GM08714 (cell line): Measurements from ENCODE around the gene TBC1D16.

Experiments
- H3K4me3 ChIP-seq: fragments of 200-500 bp; sonication (Bioruptor generic); 2 replicates; pipeline ENCODE4 v1.5.1; 2014; ENCODE audit warnings: mild to moderate bottlenecking, low read length, inconsistent platforms
- ZNF274 ChIP-seq: IDR thresholded peaks from 2 replicates; pipeline ENCODE4 v1.6.1; 2012; ENCODE audit warnings: mild to moderate bottlenecking, low read depth, low read length

Gene TBC1D16

GRCh38 chr17:80035937-80036714 lies 454 bp upstream of the TBC1D16 start, which contains the start of gene CCDC40:
CCDC40 (plus strand) TSS chr17:80036642; CDS start chr17:80036663, 21 bp downstream.
- peak within 1 kb of the TSS; percentile 43 for H3K4me3 ChIP-seq

GRCh38 chr17:80034791-80035686 lies 633 bp downstream of the TBC1D16 start:
- peak overlapping the region; percentile 23 for H3K4me3 ChIP-seq
- no peak for TF ChIP-seq ZNF274

More at GRCh38 chr17:80035937-80036714, 454 bp upstream of the TBC1D16 start, which contains the start of gene CCDC40:
- no peak for TF ChIP-seq ZNF274

GRCh38 chr17:80033840-80034239 lies 1.8 kb downstream of the TBC1D16 start:
- TF ChIP-seq ZNF274, result no peak
- H3K4me3 ChIP-seq, result no peak overlapping the region

- no peak for TF ChIP-seq ZNF274
- no peak overlapping the region for H3K4me3 ChIP-seq
Observed at GRCh38 chr17:80032614-80033171, 3.0 kb downstream of the TBC1D16 start.

GRCh38 chr17:80031691-80032430 lies 3.8 kb downstream of the TBC1D16 start:
- no peak for TF ChIP-seq ZNF274
- no peak overlapping the region for H3K4me3 ChIP-seq

- TF ChIP-seq ZNF274, result no peak
- no peak overlapping the region for H3K4me3 ChIP-seq
Observed at GRCh38 chr17:80030730-80031410, 4.8 kb downstream of the TBC1D16 start.

GRCh38 chr17:80029258-80029974 lies 6.3 kb downstream of the TBC1D16 start:
- H3K4me3 ChIP-seq, result no peak overlapping the region
- TF ChIP-seq ZNF274, result no peak

GRCh38 chr17:80028030-80028429 lies 7.6 kb downstream of the TBC1D16 start:
- no peak overlapping the region for H3K4me3 ChIP-seq
- TF ChIP-seq ZNF274, result no peak

GRCh38 chr17:80027043-80027435 lies 8.6 kb downstream of the TBC1D16 start:
- TF ChIP-seq ZNF274, result no peak
- H3K4me3 ChIP-seq, result no peak overlapping the region

- no peak overlapping the region for H3K4me3 ChIP-seq
- TF ChIP-seq ZNF274, result no peak
Observed at GRCh38 chr17:80026359-80027042, 9.2 kb downstream of the TBC1D16 start.

- no peak for TF ChIP-seq ZNF274
- H3K4me3 ChIP-seq, result no peak overlapping the region
Observed at GRCh38 chr17:80025796-80026195, 9.9 kb downstream of the TBC1D16 start.

GRCh38 chr17:80025140-80025539 lies 10.5 kb downstream of the TBC1D16 start:
- no peak for TF ChIP-seq ZNF274
- H3K4me3 ChIP-seq, result no peak overlapping the region
